HepG2 (cell line): ENCODE results near the gene C11orf54. TPM values are rescaled to one million over a fixed set of nuclear protein-coding genes. Genes with fewer than 3 reads are reported as not detected.
A peak's percentile ranks its signal among the peaks of the same experiment; 100 is the strongest.

Experiments used
- ARHGAP35 ChIP-seq: sonication (generic); formaldehyde crosslinking; IDR thresholded peaks from 2 replicates; pipeline ENCODE4 v1.9.0; 2022; ENCODE audit warnings: mild to moderate bottlenecking, inconsistent platforms, moderate library complexity, missing genetic modification reagents, borderline replicate concordance
- FOXK2 ChIP-seq: fragments of 450-650 bp; IDR thresholded peaks from 2 replicates; pipeline ENCODE4 v1.6.1; 2016
- HMGA1 ChIP-seq: sonication (generic); formaldehyde crosslinking; conservative IDR thresholded peaks from 2 replicates; pipeline ENCODE4 v1.4.0; 2020; ENCODE audit warnings: missing genetic modification reagents
- MAF1 ChIP-seq: sonication (generic); formaldehyde crosslinking; IDR thresholded peaks from 2 replicates; pipeline ENCODE4 v1.5.0; 2020; ENCODE audit warnings: missing genetic modification reagents, borderline replicate concordance
- ZFP37 ChIP-seq: sonication (generic); formaldehyde crosslinking; IDR thresholded peaks from 2 replicates; pipeline ENCODE4 v1.4.0; 2020; ENCODE audit warnings: missing genetic modification reagents, borderline replicate concordance
- ZNF124 ChIP-seq: sonication (generic); formaldehyde crosslinking; IDR thresholded peaks from 2 replicates; pipeline ENCODE4 v1.4.0; 2020; ENCODE audit warnings: missing genetic modification reagents
- ZNF574 ChIP-seq: sonication (generic); formaldehyde crosslinking; IDR thresholded peaks from 2 replicates; pipeline ENCODE4 v1.4.0; 2020; ENCODE audit warnings: missing genetic modification reagents
- ZNF7 ChIP-seq: IDR thresholded peaks from 2 replicates; pipeline ENCODE4 v1.6.1; 2016; ENCODE audit warnings: missing biosample characterization, missing genetic modification reagents
- polyA plus RNA-seq, 8 experiments: library from polyadenylated mRNA; depleted of rRNA in 3 of 8; stranded (reverse) in 7 of 8; unstranded in 1 of 8; fragments of >200 nt; fragmentation: Illumina TruSeq in 4 of 8; extraction: Trizol in 4 of 8; gene quantifications; 2 replicates each; pipeline versions ENCODE4 v1.2.1 to v1.2.3, GENCODE V29; 2011 to 2016; ENCODE audit warnings: low read depth in 4 of 8, missing spikeins in 1 of 8, mixed read lengths in 1 of 8; ENCODE audit not compliant: insufficient read depth in 1 of 8
- total RNA-seq, 5 experiments: library from RNA; depleted of rRNA; stranded (reverse); fragments of >200 nt; fragmentation: Illumina TruSeq; extraction: Trizol; gene quantifications; 2 replicates each; pipeline ENCODE4 v1.2.3, GENCODE V29; 2016; ENCODE audit warnings: low read depth in 1 of 5
- TF ChIP-seq, protein P1 (sequence below), 2 experiments: sonication (generic) in 1 of 2; formaldehyde crosslinking in 1 of 2; IDR thresholded peaks; 2 replicates each; pipeline versions ENCODE4 v1.6.1 to v1.9.0; 2014 to 2022; ENCODE audit warnings: antibody characterized with exemption in 1 of 2, borderline replicate concordance in 1 of 2, inconsistent platforms in 1 of 2, low read depth in 1 of 2, missing genetic modification reagents in 1 of 2
- TF ChIP-seq, protein P2 (sequence below), 2 experiments: fragments of 450-650 bp in 1 of 2; sonication (generic) in 1 of 2; formaldehyde crosslinking in 1 of 2; IDR thresholded peaks; 2 replicates each; pipeline versions ENCODE4 v1.6.1 to v1.8.0; 2016 to 2022; ENCODE audit warnings: antibody characterized with exemption in 1 of 2, mild to moderate bottlenecking in 1 of 2, missing genetic modification reagents in 1 of 2

Gene C11orf54
- total and polyA plus RNA-seq, 2 of the 13 experiments (the other 11 are each of a cell fraction or from before 2014, with no cell fraction given): 42.7 to 50.1 TPM

DNA sequence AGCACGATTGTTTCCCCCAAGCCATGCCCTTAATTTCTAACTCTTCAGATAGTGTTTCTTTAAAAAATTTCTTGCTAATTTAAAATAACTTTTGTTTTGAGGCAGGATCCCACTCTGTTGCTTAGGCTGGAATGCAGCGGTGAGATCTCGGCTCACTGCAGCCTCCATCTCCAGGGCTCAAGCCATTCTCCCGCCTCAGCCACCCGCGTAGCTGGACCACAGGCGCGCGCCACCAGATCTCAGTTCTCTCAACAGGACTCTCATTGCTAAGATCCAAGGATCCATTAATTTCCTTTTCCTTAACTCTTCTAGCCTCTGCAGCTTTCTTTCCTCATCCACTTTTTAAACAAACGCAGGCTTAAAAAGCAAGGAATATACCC is 42.3 kb downstream of the C11orf54 start (continued):
- TF ChIP-seq MAF1 (peak; percentile 49; the same call in 1 of the 2 replicates), ZNF124 (CRISPR knock-in tag) (0 out of 2 replicates have a peak, but pooled peaks have one; percentile 39), FOXK2 (no peak), ZFP37 (CRISPR knock-in tag) (peak; percentile 66; the same call in 1 of the 2 replicates), ZNF574 (CRISPR knock-in tag) (no peak), ARHGAP35 (CRISPR knock-in tag) (no peak), ZNF7 (CRISPR knock-in tag) (no peak), HMGA1 (CRISPR knock-in tag) (no peak)
- TF ChIP-seq, protein P1, sequence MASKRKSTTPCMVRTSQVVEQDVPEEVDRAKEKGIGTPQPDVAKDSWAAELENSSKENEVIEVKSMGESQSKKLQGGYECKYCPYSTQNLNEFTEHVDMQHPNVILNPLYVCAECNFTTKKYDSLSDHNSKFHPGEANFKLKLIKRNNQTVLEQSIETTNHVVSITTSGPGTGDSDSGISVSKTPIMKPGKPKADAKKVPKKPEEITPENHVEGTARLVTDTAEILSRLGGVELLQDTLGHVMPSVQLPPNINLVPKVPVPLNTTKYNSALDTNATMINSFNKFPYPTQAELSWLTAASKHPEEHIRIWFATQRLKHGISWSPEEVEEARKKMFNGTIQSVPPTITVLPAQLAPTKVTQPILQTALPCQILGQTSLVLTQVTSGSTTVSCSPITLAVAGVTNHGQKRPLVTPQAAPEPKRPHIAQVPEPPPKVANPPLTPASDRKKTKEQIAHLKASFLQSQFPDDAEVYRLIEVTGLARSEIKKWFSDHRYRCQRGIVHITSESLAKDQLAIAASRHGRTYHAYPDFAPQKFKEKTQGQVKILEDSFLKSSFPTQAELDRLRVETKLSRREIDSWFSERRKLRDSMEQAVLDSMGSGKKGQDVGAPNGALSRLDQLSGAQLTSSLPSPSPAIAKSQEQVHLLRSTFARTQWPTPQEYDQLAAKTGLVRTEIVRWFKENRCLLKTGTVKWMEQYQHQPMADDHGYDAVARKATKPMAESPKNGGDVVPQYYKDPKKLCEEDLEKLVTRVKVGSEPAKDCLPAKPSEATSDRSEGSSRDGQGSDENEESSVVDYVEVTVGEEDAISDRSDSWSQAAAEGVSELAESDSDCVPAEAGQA (IDR thresholded peaks at IDR 0.05; ENCODE audit: low read depth): no peak
- TF ChIP-seq, protein P1 (CRISPR knock-in tag; IDR thresholded peaks at IDR 0.05; ENCODE audit: borderline replicate concordance): 0 out of 2 replicates have a peak, but pooled peaks have one; percentile 59
- TF ChIP-seq, protein P2, sequence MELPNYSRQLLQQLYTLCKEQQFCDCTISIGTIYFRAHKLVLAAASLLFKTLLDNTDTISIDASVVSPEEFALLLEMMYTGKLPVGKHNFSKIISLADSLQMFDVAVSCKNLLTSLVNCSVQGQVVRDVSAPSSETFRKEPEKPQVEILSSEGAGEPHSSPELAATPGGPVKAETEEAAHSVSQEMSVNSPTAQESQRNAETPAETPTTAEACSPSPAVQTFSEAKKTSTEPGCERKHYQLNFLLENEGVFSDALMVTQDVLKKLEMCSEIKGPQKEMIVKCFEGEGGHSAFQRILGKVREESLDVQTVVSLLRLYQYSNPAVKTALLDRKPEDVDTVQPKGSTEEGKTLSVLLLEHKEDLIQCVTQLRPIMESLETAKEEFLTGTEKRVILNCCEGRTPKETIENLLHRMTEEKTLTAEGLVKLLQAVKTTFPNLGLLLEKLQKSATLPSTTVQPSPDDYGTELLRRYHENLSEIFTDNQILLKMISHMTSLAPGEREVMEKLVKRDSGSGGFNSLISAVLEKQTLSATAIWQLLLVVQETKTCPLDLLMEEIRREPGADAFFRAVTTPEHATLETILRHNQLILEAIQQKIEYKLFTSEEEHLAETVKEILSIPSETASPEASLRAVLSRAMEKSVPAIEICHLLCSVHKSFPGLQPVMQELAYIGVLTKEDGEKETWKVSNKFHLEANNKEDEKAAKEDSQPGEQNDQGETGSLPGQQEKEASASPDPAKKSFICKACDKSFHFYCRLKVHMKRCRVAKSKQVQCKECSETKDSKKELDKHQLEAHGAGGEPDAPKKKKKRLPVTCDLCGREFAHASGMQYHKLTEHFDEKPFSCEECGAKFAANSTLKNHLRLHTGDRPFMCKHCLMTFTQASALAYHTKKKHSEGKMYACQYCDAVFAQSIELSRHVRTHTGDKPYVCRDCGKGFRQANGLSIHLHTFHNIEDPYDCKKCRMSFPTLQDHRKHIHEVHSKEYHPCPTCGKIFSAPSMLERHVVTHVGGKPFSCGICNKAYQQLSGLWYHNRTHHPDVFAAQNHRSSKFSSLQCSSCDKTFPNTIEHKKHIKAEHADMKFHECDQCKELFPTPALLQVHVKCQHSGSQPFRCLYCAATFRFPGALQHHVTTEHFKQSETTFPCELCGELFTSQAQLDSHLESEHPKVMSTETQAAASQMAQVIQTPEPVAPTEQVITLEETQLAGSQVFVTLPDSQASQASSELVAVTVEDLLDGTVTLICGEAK (IDR thresholded peaks at IDR 0.05): no peak
- TF ChIP-seq, protein P2 (CRISPR knock-in tag; IDR thresholded peaks at IDR 0.05): no peak
